MM.1S (cell line): Measurements from ENCODE around the gene SPA17.

ENCODE experiments used
- DNase-seq: peaks from one replicate; pipeline ENCODE4 v3.0.0-alpha.2; 2015
- H2AFZ ChIP-seq: fragments of 300-600 bp; sonication (generic); 2 replicates; pipeline ENCODE4 v1.6.0; 2016; ENCODE audit warnings: antibody characterized with exemption, low read length
- H3F3A ChIP-seq: fragments of 300-600 bp; sonication (generic); 2 replicates; pipeline ENCODE4 v1.6.1; 2016; ENCODE audit warnings: mild to moderate bottlenecking, antibody characterized with exemption, low read length, moderate library complexity, mixed read lengths; ENCODE audit not compliant: insufficient read depth
- H3K27ac ChIP-seq: fragments of 300-600 bp; sonication (generic); 2 replicates; pipeline ENCODE4 v1.5.1; 2016; ENCODE audit warnings: mild to moderate bottlenecking, low read length
- H3K27me3 ChIP-seq: fragments of 300-600 bp; sonication (generic); replicated peaks from 2 replicates; pipeline ENCODE4 v1.6.0; 2016; ENCODE audit warnings: low read length; ENCODE audit not compliant: insufficient read depth
- H3K36me3 ChIP-seq: fragments of 300-600 bp; sonication (generic); replicated peaks from 2 replicates; pipeline ENCODE4 v1.6.1; 2016; ENCODE audit warnings: mild to moderate bottlenecking, low read length, mixed read lengths; ENCODE audit not compliant: insufficient read depth
- H3K4me1 ChIP-seq: fragments of 300-600 bp; sonication (generic); 2 replicates; pipeline ENCODE4 v1.6.1; 2016; ENCODE audit warnings: low read length, mixed read lengths
- H3K4me2 ChIP-seq: fragments of 300-600 bp; sonication (generic); 2 replicates; pipeline ENCODE4 v1.6.0; 2016; ENCODE audit warnings: low read depth, low read length
- H3K4me3 ChIP-seq: fragments of 300-600 bp; sonication (generic); 2 replicates; pipeline ENCODE4 v1.5.1; 2016; ENCODE audit warnings: low read length, mixed read lengths
- H3K79me2 ChIP-seq: fragments of 300-600 bp; sonication (generic); 2 replicates; pipeline ENCODE4 v1.6.1; 2016; ENCODE audit warnings: mixed run types, low read length, mixed read lengths
- H3K9ac ChIP-seq: fragments of 300-600 bp; sonication (generic); 2 replicates; pipeline ENCODE4 v1.6.1; 2016; ENCODE audit warnings: low read length, mixed read lengths
- H3K9me2 ChIP-seq: fragments of 300-600 bp; sonication (generic); replicated peaks from 2 replicates; pipeline ENCODE4 v1.6.1; 2016; ENCODE audit warnings: mild to moderate bottlenecking, low read length, mixed read lengths; ENCODE audit not compliant: insufficient read depth
- H3K9me3 ChIP-seq: fragments of 300-600 bp; sonication (generic); replicated peaks from 2 replicates; pipeline ENCODE4 v1.6.1; 2016; ENCODE audit warnings: mild to moderate bottlenecking, low read length, mixed read lengths; ENCODE audit not compliant: insufficient read depth
- H4K20me1 ChIP-seq: fragments of 300-600 bp; sonication (generic); 2 replicates; pipeline ENCODE4 v1.6.1; 2016; ENCODE audit warnings: mild to moderate bottlenecking, low read length, moderate library complexity, mixed read lengths; ENCODE audit not compliant: insufficient read depth
- CTCF ChIP-seq: fragments of 300-600 bp; sonication (generic); IDR thresholded peaks from 2 replicates; pipeline ENCODE4 v1.5.1; 2016; ENCODE audit warnings: antibody characterized with exemption, low read length, mixed read lengths
- EZH2 ChIP-seq: fragments of 300-600 bp; sonication (generic); optimal IDR thresholded peaks from 2 replicates; pipeline ENCODE3; 2017; ENCODE audit warnings: low read depth, mild to moderate bottlenecking, antibody characterized with exemption, low read length, mixed read lengths
- EZH2phosphoT487 ChIP-seq: fragments of 300-600 bp; sonication (generic); IDR thresholded peaks from 2 replicates; pipeline ENCODE4 v1.6.1; 2018; ENCODE audit warnings: antibody characterized with exemption, low read length

Gene SPA17

GRCh38 chr11:124674571-124674970 lies 867 bp downstream of the SPA17 start:
- peak overlapping the region; percentile 85 for H3K4me3 ChIP-seq
- H3K9me3 ChIP-seq, result no peaks in the 10 kb centered on the region
- no peak for DNase-seq
- no peaks in the 10 kb centered on the region for H3K9me2 ChIP-seq
- H3K4me2 ChIP-seq, result peak overlapping the region; percentile 67; the same call in 1 of the 2 replicates
- peak overlapping the region; percentile 63; the same call in 1 of the 2 replicates for H2AFZ ChIP-seq
- no peak overlapping the region for H3K9ac ChIP-seq
- no peak overlapping the region for H3K27ac ChIP-seq
- 0 out of 2 replicates have a peak, but pooled peaks cover 4% of the 10 kb centered on the region for H3K79me2 ChIP-seq
- H3K4me1 ChIP-seq, result peaks cover 29% of the 10 kb centered on the region
- TF ChIP-seq EZH2phosphoT487 (no peak), EZH2 (no peak), CTCF (no peak)
- peaks cover 17% of the 10 kb centered on the region for H3F3A ChIP-seq
- H4K20me1 ChIP-seq, result no peaks in the 10 kb centered on the region
- no peaks in the 10 kb centered on the region for H3K27me3 ChIP-seq
- H3K36me3 ChIP-seq, result no peaks in the 10 kb centered on the region

- no peak for DNase-seq
- no peak overlapping the region for H3K27ac ChIP-seq
Observed at GRCh38 chr11:124676386-124676785, 2.7 kb downstream of the SPA17 start.

GRCh38 chr11:124678416-124678815 lies 4.7 kb downstream of the SPA17 start:
- Histone ChIP-seq H3K27ac (no peak overlapping the region), H3K36me3 (no peaks in the 10 kb centered on the region), H3F3A (no peaks in the 10 kb centered on the region), H3K9ac (no peak overlapping the region), H3K4me1 (0 out of 2 replicates have a peak, but pooled peaks cover 4% of the 10 kb centered on the region), H4K20me1 (no peaks in the 10 kb centered on the region), H3K9me2 (no peaks in the 10 kb centered on the region), H3K4me2 (no peak overlapping the region), H3K9me3 (no peaks in the 10 kb centered on the region), H3K4me3 (no peak overlapping the region), H3K79me2 (0 out of 2 replicates have a peak, but pooled peaks cover under 1% of the 10 kb centered on the region), H3K27me3 (no peaks in the 10 kb centered on the region), H2AFZ (no peak overlapping the region)
- TF ChIP-seq EZH2phosphoT487, result no peak
- no peak for DNase-seq

More at GRCh38 chr11:124676386-124676785, 2.7 kb downstream of the SPA17 start:
- no peak overlapping the region; the same call in 1 of the 2 replicates for H2AFZ ChIP-seq
- no peak overlapping the region for H3K4me2 ChIP-seq
- H3K4me3 ChIP-seq, result no peak overlapping the region
- TF ChIP-seq EZH2, result no peak
- TF ChIP-seq EZH2phosphoT487, result no peak
- TF ChIP-seq CTCF, result no peak
- peaks cover 6% of the 10 kb centered on the region for H3F3A ChIP-seq
- H3K9ac ChIP-seq, result no peak overlapping the region
- no peaks in the 10 kb centered on the region for H3K27me3 ChIP-seq
- H3K9me3 ChIP-seq, result no peaks in the 10 kb centered on the region
- H3K79me2 ChIP-seq, result 0 out of 2 replicates have a peak, but pooled peaks cover 4% of the 10 kb centered on the region
- peaks cover 12% of the 10 kb centered on the region; the same call in 1 of the 2 replicates for H3K4me1 ChIP-seq
- no peaks in the 10 kb centered on the region for H4K20me1 ChIP-seq
- no peaks in the 10 kb centered on the region for H3K36me3 ChIP-seq
- H3K9me2 ChIP-seq, result no peaks in the 10 kb centered on the region

GRCh38 chr11:124681421-124681820 lies 7.7 kb downstream of the SPA17 start:
- Histone ChIP-seq H3K4me2 (no peak overlapping the region), H3K9me2 (no peaks in the 10 kb centered on the region), H3K9ac (no peak overlapping the region), H3K27ac (no peak overlapping the region), H3F3A (no peaks in the 10 kb centered on the region), H3K9me3 (no peaks in the 10 kb centered on the region), H3K36me3 (no peaks in the 10 kb centered on the region), H4K20me1 (no peaks in the 10 kb centered on the region), H3K27me3 (no peaks in the 10 kb centered on the region), H2AFZ (no peak overlapping the region), H3K4me3 (no peak overlapping the region), H3K79me2 (no peaks in the 10 kb centered on the region), H3K4me1 (no peaks in the 10 kb centered on the region)
- no peak for TF ChIP-seq EZH2
- TF ChIP-seq CTCF, result no peak
- no peak for TF ChIP-seq EZH2phosphoT487
- DNase-seq, result no peak
